DOHH2 (cell line): ENCODE results near the gene ADK.

Experiments used
- H3F3A ChIP-seq: fragments of 200-600 bp; sonication (generic), shearing (Covaris generic); 2 replicates; pipeline ENCODE4 v1.6.0; 2016; ENCODE audit warnings: antibody characterized with exemption, mild to moderate bottlenecking; ENCODE audit not compliant: control insufficient read depth, insufficient read depth
- H3K27ac ChIP-seq: fragments of 200-600 bp; sonication (generic); 2 replicates; pipeline ENCODE4 v1.5.1; 2014; ENCODE audit warnings: low read depth, mild to moderate bottlenecking, low read length, moderate library complexity
- H3K27me3 ChIP-seq: fragments of 200-600 bp; sonication (generic); 2 replicates; pipeline ENCODE4 v1.6.1; 2014; ENCODE audit warnings: mild to moderate bottlenecking, low read length, mixed read lengths; ENCODE audit not compliant: control insufficient read depth
- H3K36me3 ChIP-seq: fragments of 200-600 bp; sonication (generic); 2 replicates; pipeline ENCODE4 v1.6.1; 2014; ENCODE audit warnings: mild to moderate bottlenecking, low read length, moderate library complexity, mixed read lengths; ENCODE audit not compliant: control insufficient read depth
- H3K4me1 ChIP-seq: fragments of 200-600 bp; sonication (generic); 2 replicates; pipeline ENCODE4 v1.6.1; 2014; ENCODE audit warnings: mild to moderate bottlenecking, low read length, mixed read lengths; ENCODE audit not compliant: control insufficient read depth
- H3K4me2 ChIP-seq: fragments of 200-600 bp; sonication (generic); 2 replicates; pipeline ENCODE4 v1.6.0; 2014; ENCODE audit warnings: mild to moderate bottlenecking, low read length, moderate library complexity
- H3K4me3 ChIP-seq: fragments of 200-600 bp; sonication (generic); 2 replicates; pipeline ENCODE4 v1.5.1; 2014; ENCODE audit warnings: mild to moderate bottlenecking, low read length, mixed read lengths
- H3K79me2 ChIP-seq: fragments of 200-600 bp; sonication (generic); 2 replicates; pipeline ENCODE4 v1.6.1; 2014; ENCODE audit warnings: mild to moderate bottlenecking, low read length, mixed read lengths; ENCODE audit not compliant: control insufficient read depth
- H3K9me2 ChIP-seq: fragments of 200-600 bp; sonication (generic); replicated peaks from 2 replicates; pipeline ENCODE4 v1.6.1; 2014; ENCODE audit warnings: mild to moderate bottlenecking, low read length, mixed read lengths; ENCODE audit not compliant: control insufficient read depth
- H3K9me3 ChIP-seq: fragments of 200-600 bp; sonication (generic); 2 replicates; pipeline ENCODE4 v1.6.1; 2014; ENCODE audit warnings: antibody characterized with exemption, low read length, mixed read lengths; ENCODE audit not compliant: control insufficient read depth, insufficient read depth
- H4K20me1 ChIP-seq: fragments of 200-600 bp; sonication (generic); 2 replicates; pipeline ENCODE4 v1.6.0; 2014; ENCODE audit warnings: low read depth, mild to moderate bottlenecking, antibody characterized with exemption, low read length, moderate library complexity; ENCODE audit not compliant: control insufficient read depth, insufficient read depth
- EZH2phosphoT487 ChIP-seq: fragments of 200-600 bp; sonication (generic); IDR thresholded peaks from 2 replicates; pipeline ENCODE4 v1.6.1; 2017; ENCODE audit warnings: borderline replicate concordance, mild to moderate bottlenecking, antibody characterized with exemption, low read length, moderate library complexity, mixed read lengths
- TF ChIP-seq, protein P1 (sequence below): fragments of 200-600 bp; sonication (generic); IDR thresholded peaks from one replicate; pipeline ENCODE4 v1.5.1; 2014; ENCODE audit warnings: antibody characterized with exemption, mild to moderate bottlenecking, low read depth, low read length; ENCODE audit not compliant: poor library complexity, severe bottlenecking

The ADK gene

DNA sequence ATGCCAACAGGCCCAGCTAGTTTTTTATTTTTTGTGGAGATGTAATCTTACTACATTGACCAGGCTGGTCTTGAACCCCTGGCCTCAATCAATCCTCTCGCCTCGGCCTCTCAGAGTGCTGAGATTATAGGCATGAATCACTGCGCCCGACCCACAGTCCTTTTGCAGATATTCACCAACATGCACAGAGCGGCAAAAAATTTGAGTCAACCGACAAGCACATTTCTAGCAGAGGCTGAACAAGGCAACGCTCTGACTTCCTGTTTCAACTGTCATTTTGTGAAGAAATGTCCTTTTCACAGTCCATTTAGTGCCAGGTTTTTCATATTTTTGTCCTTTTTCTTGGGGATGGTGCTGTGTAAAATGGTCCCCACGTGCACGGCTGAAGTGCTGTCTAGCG, 604.3 kb downstream of the ADK start:
- Histone ChIP-seq H3K9me2 (no peaks in the 10 kb centered on the region), H3K9me3 (no peaks in the 10 kb centered on the region), H3F3A (no peaks in the 10 kb centered on the region), H3K27ac (no peak overlapping the region), H3K36me3 (no peaks in the 10 kb centered on the region), H3K27me3 (no peaks in the 10 kb centered on the region), H4K20me1 (no peaks in the 10 kb centered on the region), H3K4me1 (no peaks in the 10 kb centered on the region), H3K4me3 (no peak overlapping the region), H3K79me2 (no peaks in the 10 kb centered on the region), H3K4me2 (no peak overlapping the region)
- no peak for TF ChIP-seq EZH2phosphoT487
- TF ChIP-seq, protein P1, sequence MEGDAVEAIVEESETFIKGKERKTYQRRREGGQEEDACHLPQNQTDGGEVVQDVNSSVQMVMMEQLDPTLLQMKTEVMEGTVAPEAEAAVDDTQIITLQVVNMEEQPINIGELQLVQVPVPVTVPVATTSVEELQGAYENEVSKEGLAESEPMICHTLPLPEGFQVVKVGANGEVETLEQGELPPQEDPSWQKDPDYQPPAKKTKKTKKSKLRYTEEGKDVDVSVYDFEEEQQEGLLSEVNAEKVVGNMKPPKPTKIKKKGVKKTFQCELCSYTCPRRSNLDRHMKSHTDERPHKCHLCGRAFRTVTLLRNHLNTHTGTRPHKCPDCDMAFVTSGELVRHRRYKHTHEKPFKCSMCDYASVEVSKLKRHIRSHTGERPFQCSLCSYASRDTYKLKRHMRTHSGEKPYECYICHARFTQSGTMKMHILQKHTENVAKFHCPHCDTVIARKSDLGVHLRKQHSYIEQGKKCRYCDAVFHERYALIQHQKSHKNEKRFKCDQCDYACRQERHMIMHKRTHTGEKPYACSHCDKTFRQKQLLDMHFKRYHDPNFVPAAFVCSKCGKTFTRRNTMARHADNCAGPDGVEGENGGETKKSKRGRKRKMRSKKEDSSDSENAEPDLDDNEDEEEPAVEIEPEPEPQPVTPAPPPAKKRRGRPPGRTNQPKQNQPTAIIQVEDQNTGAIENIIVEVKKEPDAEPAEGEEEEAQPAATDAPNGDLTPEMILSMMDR, result no peak
